Sigmoid colon (tissue), 4 donors: Measurements from ENCODE around the gene REC114.

Source experiments
- CTCF ChIP-seq, 4 experiments: fragments of 450-650 bp in 3 of 4; fragments of 200-600 bp in 1 of 4; IDR thresholded peaks; one replicate each; pipeline ENCODE4 v1.5.1; 2016 to 2019; ENCODE audit warnings: antibody characterized with exemption in 4 of 4, mild to moderate bottlenecking in 3 of 4, moderate library complexity in 2 of 4
- EP300 ChIP-seq, 4 donors: sonication (generic); formaldehyde crosslinking; IDR thresholded peaks; one replicate each; pipeline ENCODE4 v1.6.1; 2017; ENCODE audit warnings: antibody characterized with exemption in 4 of 4
- POLR2A ChIP-seq, 2 donors: fragments of 450-650 bp; IDR thresholded peaks; one replicate each; pipeline ENCODE4 v1.6.1; 2016; ENCODE audit warnings: antibody characterized with exemption in 2 of 2, mild to moderate bottlenecking in 2 of 2, moderate library complexity in 2 of 2

- TF ChIP-seq CTCF (IDR thresholded peaks at IDR 0.05) = no peak
- no peak for TF ChIP-seq EP300 (IDR thresholded peaks at IDR 0.05)
- TF ChIP-seq POLR2A (IDR thresholded peaks at IDR 0.05) = no peak
Observed at GRCh38 chr15:73604477-73604876, 161.5 kb downstream of the REC114 start.
